Nephron progenitor cell (in vitro differentiated cells): ENCODE data around the gene ERC2.
A peak's percentile ranks its signal among the peaks of the same experiment; 100 is the strongest.

Experiments used
- DNase-seq: peaks from one replicate; pipeline ENCODE4 v3.0.0; 2021
- H3K27ac Mint-ChIP-seq: 2 replicates; pipeline ENCODE4 v1.8.0; 2021; ENCODE audit warnings: mild to moderate bottlenecking, moderate library complexity, mixed read lengths
- H3K27me3 Mint-ChIP-seq: 2 replicates; pipeline ENCODE4 v1.8.0; 2021; ENCODE audit warnings: mild to moderate bottlenecking, low read depth, mixed read lengths; ENCODE audit not compliant: poor library complexity
- H3K36me3 Mint-ChIP-seq: 2 replicates; pipeline ENCODE4 v1.8.0; 2021; ENCODE audit warnings: low read depth, mixed read lengths
- H3K4me1 Mint-ChIP-seq: 2 replicates; pipeline ENCODE4 v1.8.0; 2021; ENCODE audit warnings: mixed read lengths
- H3K4me3 Mint-ChIP-seq: 2 replicates; pipeline ENCODE4 v1.8.0; 2021; ENCODE audit warnings: mild to moderate bottlenecking, moderate library complexity, mixed read lengths
- H3K9me3 Mint-ChIP-seq: 2 replicates; pipeline ENCODE4 v1.8.0; 2021; ENCODE audit warnings: mild to moderate bottlenecking, moderate library complexity, mixed read lengths
- CTCF ChIP-seq: fragments of 200-600 bp; sonication (generic); IDR thresholded peaks from 2 replicates; pipeline ENCODE4 v1.5.0; 2021; ENCODE audit warnings: antibody characterized with exemption

ERC2 gene

GRCh38 chr3:55611121-55611520, 857.1 kb downstream of the ERC2 start:
- H3K4me1 Mint-ChIP-seq: peaks cover 92% of the 10 kb centered on the region

GRCh38 chr3:55609230-55609827, 858.9 kb downstream of the ERC2 start:
- no peak for DNase-seq
- Mint-ChIP-seq H3K4me3 (no peak overlapping the region), H3K4me1 (peaks cover 82% of the 10 kb centered on the region), H3K9me3 (no peaks in the 10 kb centered on the region), H3K27me3 (no peaks in the 10 kb centered on the region), H3K27ac (no peak overlapping the region), H3K36me3 (no peaks in the 10 kb centered on the region)
- TF ChIP-seq CTCF: no peak

More at GRCh38 chr3:55611121-55611520, 857.1 kb downstream of the ERC2 start:
- Mint-ChIP-seq H3K9me3 (no peaks in the 10 kb centered on the region), H3K4me3 (no peak overlapping the region), H3K36me3 (no peaks in the 10 kb centered on the region), H3K27me3 (no peaks in the 10 kb centered on the region), H3K27ac (no peak overlapping the region)
- DNase-seq: no peak
- no peak for TF ChIP-seq CTCF

- TF ChIP-seq CTCF: no peak
- H3K27me3 Mint-ChIP-seq: no peaks in the 10 kb centered on the region
- DNase-seq: no peak
- peak overlapping the region; percentile 2 for H3K27ac Mint-ChIP-seq
- H3K36me3 Mint-ChIP-seq: no peaks in the 10 kb centered on the region
- H3K9me3 Mint-ChIP-seq: no peaks in the 10 kb centered on the region
- peaks cover 79% of the 10 kb centered on the region for H3K4me1 Mint-ChIP-seq
- H3K4me3 Mint-ChIP-seq: no peak overlapping the region
Measured at GRCh38 chr3:55608301-55608937, 859.8 kb downstream of the ERC2 start.

DNA sequence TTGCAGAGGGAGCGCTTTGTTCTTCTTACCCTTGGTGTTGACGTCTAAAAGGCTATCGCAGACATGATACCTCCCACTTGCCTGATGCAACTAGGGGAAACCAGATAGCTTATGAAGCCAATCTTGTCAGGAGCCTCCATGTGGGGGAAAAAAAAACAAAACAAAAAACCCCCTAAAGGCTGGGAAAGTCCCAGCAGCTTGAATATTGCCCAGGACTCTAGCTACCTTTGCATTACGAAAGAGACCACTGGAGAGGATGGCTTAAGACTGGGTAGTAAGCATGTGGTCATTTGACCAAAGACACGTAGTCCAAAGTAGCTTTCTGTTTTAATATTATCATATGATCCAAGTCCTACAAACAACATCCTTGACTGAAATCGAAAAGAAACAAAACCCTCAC, 860.4 kb downstream of the ERC2 start:
- Mint-ChIP-seq H3K4me3 (no peak overlapping the region), H3K27ac (peak overlapping the region; percentile 2), H3K36me3 (no peaks in the 10 kb centered on the region), H3K9me3 (no peaks in the 10 kb centered on the region), H3K27me3 (no peaks in the 10 kb centered on the region), H3K4me1 (peaks cover 74% of the 10 kb centered on the region)
- no peak for TF ChIP-seq CTCF
- DNase-seq: no peak

DNA sequence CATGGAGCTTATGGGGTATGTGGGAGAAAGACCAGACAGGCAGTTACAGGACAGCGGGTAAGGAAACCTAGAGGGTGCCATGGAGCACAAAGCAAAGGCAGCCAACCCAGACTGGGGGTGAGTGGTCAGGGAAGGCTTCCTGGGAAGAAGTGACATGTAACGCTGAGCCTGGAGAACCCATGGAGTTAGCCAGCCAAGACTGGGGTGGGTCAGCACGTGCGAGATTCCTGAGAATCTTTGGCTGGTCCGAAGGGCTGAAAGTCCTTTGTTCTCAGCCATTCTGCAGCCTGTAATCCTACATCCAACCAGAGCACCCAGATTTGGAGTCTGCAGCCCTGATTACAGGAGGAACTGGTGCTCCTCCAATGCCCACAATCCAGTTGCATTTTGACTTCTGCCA, 861.1 kb downstream of the ERC2 start:
- Mint-ChIP-seq H3K27me3 (no peaks in the 10 kb centered on the region), H3K4me3 (no peak overlapping the region), H3K4me1 (peaks cover 72% of the 10 kb centered on the region), H3K9me3 (no peaks in the 10 kb centered on the region), H3K36me3 (no peaks in the 10 kb centered on the region), H3K27ac (peak overlapping the region; percentile 65)
- TF ChIP-seq CTCF: no peak
- no peak for DNase-seq
